A673 (cell line): ENCODE measurements around the gene HOXC13. TPM values are rescaled to one million over a fixed set of nuclear protein-coding genes. Genes with fewer than 3 reads are reported as not detected.

ENCODE experiments used
- BruUV-seq: library from RNA; stranded (reverse); fragments of 400-500 nt; replicated peaks from 2 replicates; lab custom pipeline; 2021; lab: Mats Ljungman, UMichigan
- CTCF ChIA-PET: fragments of 300-600 bp; sonication (Branson Sonifier 250); formaldehyde crosslinking; loops from one replicate; lab custom pipeline; 2022; ENCODE audit warnings: antibody characterized with exemption; lab: Charles Lee
- POLR2A ChIA-PET: fragments of 300-600 bp; sonication (Branson Sonifier 250); formaldehyde crosslinking; loops from one replicate; lab custom pipeline; 2022; ENCODE audit warnings: antibody characterized with exemption; ENCODE audit not compliant: low non-redundant PET; lab: Charles Lee
- DNase-seq: peaks from one replicate; pipeline ENCODE4 v3.0.0-alpha.2; 2015; ENCODE audit warnings: low spot score
- H3K27ac ChIP-seq: fragments of 200-600 bp; sonication (generic); 2 replicates; pipeline ENCODE4 v1.5.1; 2016; ENCODE audit warnings: mixed run types, low read depth, mild to moderate bottlenecking, mixed read lengths, antibody characterized with exemption, low read length; ENCODE audit not compliant: poor library complexity, severe bottlenecking
- H3K27me3 ChIP-seq: fragments of 200-600 bp; sonication (generic); replicated peaks from 2 replicates; pipeline ENCODE4 v1.6.1; 2017; ENCODE audit warnings: mixed run types, low read depth, mild to moderate bottlenecking, mixed read lengths, antibody characterized with exemption, low read length; ENCODE audit not compliant: insufficient read depth, poor library complexity
- H3K36me3 ChIP-seq: fragments of 200-600 bp; sonication (generic); 2 replicates; pipeline ENCODE4 v1.6.1; 2016; ENCODE audit warnings: mixed run types, mild to moderate bottlenecking, mixed read lengths, antibody characterized with exemption, low read length; ENCODE audit not compliant: insufficient read depth, poor library complexity, severe bottlenecking
- H3K4me1 ChIP-seq: fragments of 200-600 bp; sonication (generic); 2 replicates; pipeline ENCODE4 v1.6.1; 2017; ENCODE audit warnings: mixed run types, mild to moderate bottlenecking, mixed read lengths, antibody characterized with exemption, low read length; ENCODE audit not compliant: insufficient read depth, poor library complexity, severe bottlenecking
- H3K4me3 ChIP-seq: fragments of 200-600 bp; sonication (generic); 2 replicates; pipeline ENCODE4 v1.5.1; 2016; ENCODE audit warnings: low read depth, mixed run types, mild to moderate bottlenecking, mixed read lengths, low read length; ENCODE audit not compliant: poor library complexity, severe bottlenecking
- H3K9me3 ChIP-seq: fragments of 200-600 bp; sonication (generic); 2 replicates; pipeline ENCODE4 v1.6.1; 2016; ENCODE audit warnings: mixed run types, low read depth, mild to moderate bottlenecking, mixed read lengths, antibody characterized with exemption, low read length; ENCODE audit not compliant: poor library complexity, severe bottlenecking
- EZH2 ChIP-seq: fragments of 200-600 bp; sonication (generic); IDR thresholded peaks from 2 replicates; pipeline ENCODE4 v1.6.1; 2017; ENCODE audit warnings: borderline replicate concordance, low read depth, mild to moderate bottlenecking, mixed read lengths, antibody characterized with exemption, low read length; ENCODE audit not compliant: poor library complexity, severe bottlenecking
- intact Hi-C: fragments of 100-400 bp; cut with micrococcal nuclease; formaldehyde crosslinking; loops from one replicate; pipeline ENCODE4 v1.10.0; 2022; ENCODE audit not compliant: unreplicated experiment
- total RNA-seq: library from RNA; stranded (reverse); gene quantifications from 2 replicates; pipeline ENCODE4 v1.2.3, GENCODE V29; 2021
- TF ChIP-seq, protein P1 (sequence below): fragments of 300-800, 200-600 bp; sonication (generic); conservative IDR thresholded peaks from 2 replicates; pipeline ENCODE4 v1.5.1; 2017; ENCODE audit warnings: low read depth, mild to moderate bottlenecking, antibody characterized with exemption, low read length, moderate library complexity, mixed read lengths

Gene HOXC13
- total RNA-seq, 1 experiment from 2014 or later: 10.1 TPM

DNA sequence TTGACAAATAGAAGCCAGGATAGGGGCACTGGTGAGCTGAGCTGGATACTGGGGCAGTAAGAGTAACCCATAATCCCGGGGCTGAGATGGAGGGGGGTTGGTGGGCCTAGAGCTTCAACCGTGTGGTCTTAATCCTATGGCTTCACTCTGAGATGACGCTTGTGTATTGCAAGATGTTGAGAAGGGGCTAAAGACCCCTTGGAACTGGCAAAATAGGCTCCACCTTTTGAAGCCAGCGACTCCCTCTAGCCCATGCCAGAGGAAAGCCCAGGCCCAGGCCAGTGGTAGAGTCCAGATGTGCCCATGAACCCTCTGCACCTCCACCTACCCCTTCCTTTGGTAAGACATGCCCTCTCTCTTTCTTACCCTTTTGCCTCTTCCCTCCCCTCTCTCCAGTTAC, 20.7 kb downstream of the HOXC13 start:
- no peak for DNase-seq
- POLR2A ChIA-PET: no interaction called here
- Histone ChIP-seq H3K9me3 (no peaks in the 10 kb centered on the region), H3K4me1 (peaks cover 3% of the 10 kb centered on the region), H3K27ac (no peak overlapping the region), H3K27me3 (peaks cover 6% of the 10 kb centered on the region), H3K36me3 (no peaks in the 10 kb centered on the region), H3K4me3 (no peak overlapping the region)
- CTCF ChIA-PET: no interaction called here
- no TSS peak for BruUV-seq
- TF ChIP-seq, protein P1, sequence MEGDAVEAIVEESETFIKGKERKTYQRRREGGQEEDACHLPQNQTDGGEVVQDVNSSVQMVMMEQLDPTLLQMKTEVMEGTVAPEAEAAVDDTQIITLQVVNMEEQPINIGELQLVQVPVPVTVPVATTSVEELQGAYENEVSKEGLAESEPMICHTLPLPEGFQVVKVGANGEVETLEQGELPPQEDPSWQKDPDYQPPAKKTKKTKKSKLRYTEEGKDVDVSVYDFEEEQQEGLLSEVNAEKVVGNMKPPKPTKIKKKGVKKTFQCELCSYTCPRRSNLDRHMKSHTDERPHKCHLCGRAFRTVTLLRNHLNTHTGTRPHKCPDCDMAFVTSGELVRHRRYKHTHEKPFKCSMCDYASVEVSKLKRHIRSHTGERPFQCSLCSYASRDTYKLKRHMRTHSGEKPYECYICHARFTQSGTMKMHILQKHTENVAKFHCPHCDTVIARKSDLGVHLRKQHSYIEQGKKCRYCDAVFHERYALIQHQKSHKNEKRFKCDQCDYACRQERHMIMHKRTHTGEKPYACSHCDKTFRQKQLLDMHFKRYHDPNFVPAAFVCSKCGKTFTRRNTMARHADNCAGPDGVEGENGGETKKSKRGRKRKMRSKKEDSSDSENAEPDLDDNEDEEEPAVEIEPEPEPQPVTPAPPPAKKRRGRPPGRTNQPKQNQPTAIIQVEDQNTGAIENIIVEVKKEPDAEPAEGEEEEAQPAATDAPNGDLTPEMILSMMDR: no peak
- TF ChIP-seq EZH2: no peak
- intact Hi-C loops: no loop called here

DNA sequence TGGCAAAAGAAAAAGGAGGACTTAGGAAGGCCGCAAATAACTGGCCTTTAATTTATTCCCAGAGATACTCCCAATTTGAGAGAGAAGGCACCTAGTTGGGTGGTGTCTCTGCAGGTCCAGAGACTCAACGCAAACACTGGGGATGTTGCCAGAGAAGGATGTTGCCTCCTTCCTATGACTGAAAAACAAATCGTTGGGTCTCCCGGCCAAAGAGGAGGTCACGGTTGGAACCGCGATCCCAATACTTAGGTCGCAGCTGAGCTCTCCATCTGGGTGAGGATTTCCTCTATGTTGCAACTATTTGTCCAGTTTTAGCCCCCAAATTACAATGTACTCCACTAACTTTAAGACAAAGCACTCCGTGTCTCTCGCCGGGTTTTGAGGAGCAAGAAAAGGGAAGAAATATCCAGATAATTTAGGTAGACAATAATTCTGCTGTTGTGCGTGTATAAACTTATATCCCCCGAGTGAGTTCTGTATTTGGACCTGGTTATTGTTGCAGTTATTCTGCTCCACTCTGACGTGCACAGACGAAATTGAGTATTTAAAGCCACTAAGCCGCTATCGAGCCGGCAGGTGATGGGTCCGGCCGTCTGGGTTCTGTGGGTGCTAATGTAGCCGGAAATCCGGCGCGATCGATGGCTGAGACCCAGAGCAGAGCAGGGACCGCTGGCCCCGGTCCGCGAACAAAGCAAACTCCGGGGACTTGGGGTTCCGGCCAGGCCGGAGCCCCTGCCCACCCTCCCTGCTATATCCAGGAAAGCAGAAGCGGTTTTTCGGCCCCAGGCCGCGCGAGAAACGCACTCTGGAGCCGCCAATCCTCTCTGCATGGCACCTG, 21.8 kb downstream of the HOXC13 start:
- ChIA-PET CTCF (no interaction called here), POLR2A (no interaction called here)
- Histone ChIP-seq H3K36me3 (no peaks in the 10 kb centered on the region), H3K27ac (no peak overlapping the region), H3K4me3 (no peak overlapping the region), H3K4me1 (peaks cover 6% of the 10 kb centered on the region), H3K9me3 (no peaks in the 10 kb centered on the region), H3K27me3 (peaks cover 4% of the 10 kb centered on the region)
- no TSS peak for BruUV-seq
- TF ChIP-seq EZH2: no peak
- TF ChIP-seq, protein P1: no peak
- DNase-seq: no peak
- intact Hi-C loops: no loop called here

DNA sequence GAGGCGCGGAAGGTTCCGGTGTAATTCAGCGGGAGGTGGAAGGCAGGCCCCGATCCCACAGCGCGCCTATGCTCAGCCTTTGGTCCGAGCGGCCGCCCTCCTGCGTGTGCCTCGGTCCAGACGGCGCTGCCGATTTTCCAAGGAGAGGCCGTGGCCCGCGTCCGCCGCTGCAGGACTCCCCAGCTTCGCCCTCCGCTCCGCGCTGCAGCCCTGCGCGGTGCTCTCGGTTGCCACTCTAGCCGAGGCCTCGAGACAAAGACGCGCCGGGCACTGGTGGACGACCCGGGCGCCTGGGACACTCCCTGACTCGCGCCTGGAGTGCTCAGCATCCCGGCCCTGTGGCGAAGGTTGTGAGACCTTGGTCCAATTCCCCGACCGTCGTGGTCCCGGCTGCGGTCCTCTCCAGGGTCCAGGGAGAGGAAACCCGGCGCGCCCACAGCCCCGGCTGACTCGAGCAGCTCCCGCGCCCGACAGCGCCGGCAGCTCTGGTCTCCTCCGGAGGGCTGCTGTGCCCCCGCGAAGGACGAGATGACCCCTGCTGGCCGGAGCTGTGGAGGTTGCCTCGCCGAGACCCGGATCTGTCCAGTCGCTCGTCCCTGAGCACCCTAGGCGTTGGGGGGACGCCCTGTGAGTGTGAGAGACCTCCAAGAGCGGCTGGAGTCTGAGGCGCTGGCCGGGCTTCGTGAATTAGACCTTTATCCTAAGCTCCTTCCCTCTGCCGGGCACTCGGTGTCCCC, 22.6 kb downstream of the HOXC13 start:
- TF ChIP-seq EZH2: no peak
- TF ChIP-seq, protein P1: no peak
- ChIA-PET CTCF (no interaction called here), POLR2A (no interaction called here)
- no TSS peak for BruUV-seq
- no peak for DNase-seq
- Histone ChIP-seq H3K4me3 (no peak overlapping the region), H3K36me3 (no peaks in the 10 kb centered on the region), H3K9me3 (no peaks in the 10 kb centered on the region), H3K4me1 (peaks cover 5% of the 10 kb centered on the region), H3K27me3 (no peaks in the 10 kb centered on the region), H3K27ac (no peak overlapping the region)
- intact Hi-C loops: no loop called here
